Right renal pelvis (tissue), 4 donors: ENCODE results near the gene OSBPL10. TPM values are rescaled to one million over a fixed set of nuclear protein-coding genes. Genes with fewer than 3 reads are reported as not detected.
"Not testable (repeated sequence)": the region's sequence is repeated elsewhere in the genome, so short reads cannot be mapped to it uniquely, and the experiment has no call there.

ENCODE experiments used
- DNase-seq, 4 donors: peaks; one replicate each; pipeline ENCODE4 v3.0.0-alpha.2; 2013; ENCODE audit warnings: low read depth in 4 of 4, low spot score in 3 of 4, missing footprints in 1 of 4
- polyA plus RNA-seq, 4 donors: library from polyadenylated mRNA; unstranded; fragments of 120-200 nt; gene quantifications; one replicate each; pipeline ENCODE4 v1.2.1, GENCODE V29; 2013; ENCODE audit not compliant: insufficient read length in 4 of 4

Gene OSBPL10
- polyA plus RNA-seq, 4 donors, result 20.0 to 21.8 (median 20.8) TPM

DNA sequence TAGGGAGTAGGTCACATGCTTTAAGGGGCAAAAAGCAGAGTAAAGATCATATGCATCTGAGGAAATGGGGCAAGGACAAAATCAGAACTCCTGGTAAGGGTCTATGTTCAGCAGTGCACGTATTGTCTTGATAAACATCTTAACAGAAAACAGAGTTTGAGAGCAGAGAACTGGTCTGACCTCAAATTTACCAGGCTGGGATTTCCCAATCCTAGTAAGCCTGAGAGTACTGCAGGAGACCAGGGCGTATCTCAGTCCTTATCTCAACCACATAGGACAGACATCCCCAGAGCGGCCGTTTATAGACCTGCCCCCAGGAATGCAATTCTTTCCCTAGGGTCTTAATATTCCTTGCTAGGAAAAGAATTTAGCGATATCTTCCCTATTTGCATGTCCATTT is 14.0 kb upstream of the OSBPL10 start:
- DNase-seq, result not testable (repeated sequence)

DNA sequence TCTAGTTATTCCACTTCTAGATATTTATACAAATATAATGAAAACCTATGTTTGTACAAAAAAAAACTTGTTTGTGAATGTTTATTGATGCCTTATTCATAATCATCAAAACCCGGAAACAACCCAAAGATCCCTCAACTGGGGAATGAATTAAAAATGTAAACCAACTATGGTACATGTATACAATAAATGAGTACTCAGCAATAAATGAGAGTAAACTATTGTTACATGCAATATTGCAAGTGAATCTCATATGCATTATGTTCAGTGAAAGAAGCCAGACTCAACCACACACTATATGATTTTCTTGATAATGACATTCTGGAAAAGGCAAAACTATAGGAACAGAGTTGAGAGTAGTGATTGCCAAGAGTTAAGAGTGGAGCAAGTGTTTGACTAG is 12.8 kb upstream of the OSBPL10 start:
- no peak for DNase-seq

DNA sequence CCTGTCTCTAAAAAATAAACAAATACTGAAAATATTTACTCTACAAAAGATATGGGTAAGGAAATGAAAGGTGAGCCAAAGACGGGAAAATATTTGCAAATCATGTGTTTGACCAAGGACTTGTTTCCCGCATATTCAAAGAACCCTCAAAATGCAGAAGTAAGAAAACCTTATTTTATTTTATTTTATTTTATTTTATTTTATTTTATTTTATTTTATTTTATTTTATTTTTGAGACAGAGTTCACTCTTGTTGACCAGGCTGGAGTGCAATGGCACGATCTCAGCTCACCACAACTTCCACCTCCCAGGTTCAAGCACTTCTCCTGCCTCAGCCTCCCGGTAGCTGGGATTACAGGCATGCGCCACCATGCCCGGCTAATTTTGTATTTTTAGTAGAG is 11.9 kb upstream of the OSBPL10 start:
- not testable (repeated sequence) for DNase-seq

DNA sequence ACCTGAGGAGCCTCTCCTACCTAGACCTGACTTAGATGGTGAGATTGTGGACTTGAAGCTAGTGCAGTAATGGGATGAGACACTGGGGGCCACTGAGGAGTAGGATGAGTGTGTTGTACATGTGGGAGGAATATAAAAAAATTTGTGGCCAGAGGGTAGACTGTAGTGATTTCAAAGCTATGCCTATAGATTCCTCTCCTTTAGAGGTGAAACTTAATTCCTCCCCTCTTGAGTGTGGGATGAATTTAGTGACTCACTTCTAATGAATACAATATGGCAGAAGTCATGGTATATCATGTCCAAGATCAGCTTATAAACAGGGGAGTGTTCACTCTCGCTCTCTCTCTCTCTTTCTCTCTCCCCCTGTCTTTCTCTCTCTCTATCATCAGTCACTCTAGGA is 7.2 kb upstream of the OSBPL10 start:
- DNase-seq, result no peak

DNA sequence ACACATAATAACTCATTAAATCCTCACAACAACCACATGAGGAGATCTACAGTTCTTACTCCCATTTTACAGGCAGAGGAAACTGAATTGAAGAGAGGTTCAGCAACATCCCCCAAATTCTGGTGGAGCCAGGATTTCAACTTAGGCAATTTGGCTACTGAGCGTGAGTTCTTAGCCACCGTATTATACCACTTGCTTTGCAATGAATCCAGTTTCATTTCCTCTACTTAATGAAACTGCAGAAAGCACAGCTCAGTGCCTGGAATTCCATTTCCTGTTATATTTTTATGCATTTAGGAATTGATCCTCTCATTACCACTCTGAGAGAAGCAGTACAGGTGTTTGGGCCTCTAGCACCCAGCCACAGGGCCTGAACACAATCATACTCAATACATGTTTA is 4.8 kb upstream of the OSBPL10 start:
- DNase-seq, result no peak

DNA sequence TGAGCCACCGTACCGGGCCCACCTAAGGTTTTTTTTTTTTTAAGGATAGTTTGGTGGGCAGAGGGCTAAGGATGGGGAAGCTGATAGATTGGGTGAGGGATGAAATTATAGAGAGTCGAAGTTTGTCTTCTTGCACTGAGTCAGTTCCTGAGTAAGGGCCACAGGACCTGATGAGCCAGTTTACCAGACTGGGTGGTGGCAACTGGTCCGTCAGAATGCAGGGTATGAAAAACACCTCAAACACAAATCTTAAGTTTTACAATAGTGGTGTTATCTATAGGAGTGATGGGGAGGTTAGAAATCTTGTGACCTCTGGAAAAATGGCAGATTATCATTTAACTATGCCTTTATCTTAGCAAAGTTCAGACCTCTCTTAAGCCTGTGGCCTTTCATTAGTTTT is 3.3 kb upstream of the OSBPL10 start:
- DNase-seq, result no peak

DNA sequence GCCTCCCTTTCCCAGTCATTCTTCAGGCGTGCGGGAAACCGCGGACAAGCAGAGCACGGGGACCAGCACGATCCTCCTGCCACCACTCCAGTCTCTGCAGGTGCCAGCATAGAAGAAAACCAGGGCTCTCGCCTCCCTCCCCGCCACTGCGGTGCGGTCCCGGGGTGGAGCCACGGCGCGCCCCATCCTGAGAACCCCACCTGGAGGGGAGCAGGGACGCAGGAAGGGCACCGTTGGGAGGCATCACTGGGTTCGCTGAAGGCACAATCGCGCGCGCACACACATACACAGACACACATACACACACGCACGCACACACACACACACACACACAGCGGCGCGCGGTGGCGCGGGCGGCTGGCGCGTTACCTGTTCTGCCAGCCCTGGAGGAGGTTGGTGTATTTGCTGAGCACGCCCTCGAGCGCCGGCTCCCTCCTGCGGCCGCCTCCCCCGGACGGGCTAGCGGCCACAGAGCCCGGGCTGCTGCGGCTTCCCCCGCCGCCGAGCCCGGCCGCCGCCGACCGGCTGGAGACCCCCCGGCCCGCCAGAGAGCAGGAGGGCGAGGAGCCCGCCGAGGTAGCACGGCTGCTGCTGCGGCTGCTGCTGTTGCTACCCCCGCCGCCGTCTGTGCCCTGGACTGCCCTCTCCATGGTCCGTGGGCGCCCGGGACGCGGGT is 394 bp downstream of the OSBPL10 start:
- DNase-seq, result peak in 2 of 4 donors; percentile 46 to 56

DNA sequence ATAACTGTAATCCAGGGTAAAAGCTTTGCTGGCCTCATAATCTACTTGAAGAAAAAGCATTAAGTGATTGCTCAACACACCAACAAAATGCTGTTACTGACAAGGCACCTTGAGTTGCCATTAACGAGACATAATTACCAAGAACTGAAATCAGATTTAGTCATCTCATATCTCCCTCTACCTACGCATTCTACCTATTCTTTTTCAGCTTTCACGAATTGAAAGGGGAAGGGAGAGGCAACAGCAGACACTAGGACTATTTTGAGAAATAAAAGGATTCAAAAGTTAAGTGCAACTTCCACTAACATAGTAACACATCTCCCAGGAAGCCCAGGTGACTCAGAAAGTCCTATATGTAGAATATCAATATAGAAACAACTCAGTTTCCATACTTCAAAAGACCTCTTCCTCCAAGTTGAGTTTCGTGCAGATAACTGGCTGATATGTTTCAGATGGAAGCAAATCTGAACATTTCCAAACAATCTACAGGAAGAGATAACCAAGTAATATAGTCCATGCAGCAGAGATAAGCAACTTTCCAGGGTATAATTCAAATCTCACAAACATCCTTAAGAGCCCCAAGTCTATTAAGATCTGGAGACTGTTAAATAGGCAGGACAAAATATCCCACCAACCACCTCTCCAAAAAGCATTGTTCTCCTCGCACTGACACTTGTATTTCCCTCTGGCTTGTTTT is 1.9 kb downstream of the OSBPL10 start:
- no peak for DNase-seq

DNA sequence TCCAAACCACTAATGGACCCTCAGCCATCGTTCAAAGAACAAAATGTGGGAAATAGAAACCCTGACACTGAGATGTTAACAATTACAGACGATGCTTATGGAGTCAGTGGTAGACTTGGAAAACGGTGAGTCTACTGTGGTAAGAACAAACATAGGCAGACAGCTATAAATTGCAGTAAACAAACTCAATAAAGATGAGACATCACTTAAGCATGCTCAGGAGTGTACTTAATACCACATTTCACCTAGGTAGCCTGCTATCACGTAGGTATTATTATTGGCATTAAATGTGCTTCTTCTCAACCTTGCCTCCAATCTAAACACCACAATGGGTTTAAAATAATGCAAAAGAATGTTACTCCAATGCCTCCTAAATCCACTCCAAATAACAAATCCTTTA is 2.5 kb downstream of the OSBPL10 start:
- no peak for DNase-seq

DNA sequence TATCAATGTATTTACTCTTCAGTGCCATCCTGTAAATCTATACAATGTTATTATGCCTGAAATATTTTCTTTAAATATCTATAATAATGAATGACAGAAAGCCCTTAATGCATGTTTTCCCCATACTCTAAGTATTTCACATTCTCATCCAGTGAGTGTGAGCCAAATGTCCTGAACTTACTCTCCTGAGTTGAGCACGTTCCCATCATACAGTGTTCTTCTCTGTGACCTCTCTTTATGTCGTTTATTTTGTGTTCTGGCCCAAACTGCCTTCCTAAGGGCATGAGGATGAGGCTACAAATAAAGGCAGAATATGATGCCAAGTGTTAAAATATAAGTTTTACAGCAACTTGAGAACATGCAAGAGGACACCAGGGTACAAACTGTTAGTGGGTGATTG is 3.3 kb downstream of the OSBPL10 start:
- DNase-seq, result no peak

DNA sequence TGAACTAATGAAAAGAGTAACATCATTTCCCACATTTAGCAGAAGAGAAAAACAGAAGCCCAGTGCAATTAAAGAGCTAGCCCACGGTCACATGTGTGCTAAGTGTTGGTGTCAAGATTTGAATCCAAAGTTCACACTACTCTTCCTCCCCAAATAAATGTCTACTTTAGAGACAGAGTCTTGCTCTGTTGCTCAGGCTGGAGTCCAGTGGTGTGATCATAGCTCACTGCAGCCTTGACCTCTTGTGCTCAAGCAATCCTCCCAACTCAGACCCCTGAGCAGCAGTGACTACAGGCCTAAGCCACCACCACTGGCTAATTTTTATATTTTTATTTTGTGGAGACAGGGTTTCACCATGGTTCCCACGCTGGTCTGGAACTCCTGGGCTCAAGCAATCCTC is 4.8 kb downstream of the OSBPL10 start:
- DNase-seq, result no peak

DNA sequence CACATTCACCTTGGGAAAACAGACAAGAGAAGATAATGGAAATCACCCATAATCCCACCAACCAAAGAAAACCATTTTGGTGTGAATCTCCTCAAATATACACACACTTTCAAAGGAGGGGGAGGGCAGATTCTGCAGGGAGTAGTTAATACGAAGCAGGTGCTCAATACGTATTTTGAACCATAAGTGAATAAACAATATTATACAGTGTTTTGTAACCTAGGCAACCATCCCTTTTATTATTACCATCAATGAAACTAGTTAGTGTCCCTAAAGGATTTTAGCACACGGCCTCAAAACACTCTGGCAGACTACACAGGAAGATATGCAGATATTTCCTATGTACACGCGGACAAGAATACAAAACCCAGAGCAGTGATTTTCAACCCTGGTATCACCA is 6.1 kb downstream of the OSBPL10 start:
- no peak for DNase-seq

DNA sequence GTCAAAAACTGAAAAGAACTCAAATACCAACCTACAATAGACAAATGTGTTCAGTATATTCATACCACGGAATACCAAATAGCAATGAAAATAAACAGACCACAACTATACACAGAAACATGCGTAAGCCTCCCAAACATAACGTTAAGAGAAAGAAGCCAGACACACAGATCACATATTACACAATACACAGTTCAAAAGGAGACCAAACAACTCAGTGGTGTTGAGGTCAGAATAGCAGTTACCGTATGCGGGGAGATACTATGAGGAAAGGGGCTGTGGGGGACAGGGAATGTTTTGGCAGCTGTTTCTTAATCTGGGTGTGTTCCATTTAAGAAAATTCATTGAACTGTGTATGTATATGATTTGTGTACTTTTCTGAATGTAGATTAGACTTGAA is 6.6 kb downstream of the OSBPL10 start:
- DNase-seq, result no peak

DNA sequence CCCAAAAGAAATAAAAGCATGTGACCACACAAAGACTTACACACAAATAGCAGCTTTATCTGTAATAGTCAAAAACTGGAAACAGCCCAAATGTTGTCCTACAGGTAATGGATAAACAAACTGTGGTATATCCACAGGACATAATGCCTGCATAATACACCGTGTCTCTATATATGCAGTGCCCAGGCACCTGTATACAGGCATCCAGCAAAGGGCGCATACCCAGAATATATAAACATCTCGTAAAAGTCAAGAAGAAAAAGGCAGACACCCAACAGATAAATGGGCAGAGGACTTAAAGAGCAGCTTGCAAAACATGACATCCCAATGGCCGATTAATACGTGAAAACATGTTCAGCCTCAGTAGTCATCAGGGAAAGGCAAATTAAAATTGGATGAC is 7.2 kb downstream of the OSBPL10 start:
- no peak for DNase-seq

DNA sequence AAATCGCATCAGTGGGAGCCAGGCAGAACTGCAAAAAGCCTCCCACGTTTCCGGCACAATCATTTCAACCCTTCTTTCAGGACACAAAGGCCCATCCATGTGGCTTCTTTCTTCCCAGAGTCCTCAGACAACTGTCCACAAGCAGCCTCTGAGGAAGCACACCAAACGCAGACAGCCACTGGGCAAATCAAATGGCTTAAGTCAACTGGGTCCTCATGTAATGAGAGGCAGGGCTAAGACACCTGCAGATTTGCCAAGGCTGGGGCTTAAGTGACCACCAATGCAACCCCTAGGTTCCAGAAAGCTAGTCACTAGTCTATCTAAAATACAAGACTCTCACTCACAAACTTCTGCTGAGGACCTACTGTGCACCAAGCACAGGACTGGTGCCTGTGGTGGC is 8.0 kb downstream of the OSBPL10 start:
- DNase-seq, result no peak

DNA sequence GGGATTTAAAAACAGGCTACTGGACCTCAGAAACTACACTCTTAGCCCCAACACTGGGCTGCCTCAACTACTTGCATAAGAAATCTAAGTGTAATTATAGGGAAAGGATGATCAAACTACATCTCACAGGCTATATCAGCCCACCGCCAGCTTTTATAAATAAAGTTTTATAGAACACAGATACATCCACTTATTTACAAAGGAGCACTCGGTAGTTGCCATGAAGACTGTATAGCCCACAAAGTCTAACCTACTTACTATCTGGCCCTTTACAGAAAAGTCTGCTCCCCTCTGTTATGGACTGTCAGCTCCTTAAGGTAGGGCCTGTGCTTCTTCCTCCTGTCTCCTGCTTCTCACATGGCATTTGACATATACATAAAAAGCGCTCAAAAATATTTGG is 9.5 kb downstream of the OSBPL10 start:
- no peak for DNase-seq

DNA sequence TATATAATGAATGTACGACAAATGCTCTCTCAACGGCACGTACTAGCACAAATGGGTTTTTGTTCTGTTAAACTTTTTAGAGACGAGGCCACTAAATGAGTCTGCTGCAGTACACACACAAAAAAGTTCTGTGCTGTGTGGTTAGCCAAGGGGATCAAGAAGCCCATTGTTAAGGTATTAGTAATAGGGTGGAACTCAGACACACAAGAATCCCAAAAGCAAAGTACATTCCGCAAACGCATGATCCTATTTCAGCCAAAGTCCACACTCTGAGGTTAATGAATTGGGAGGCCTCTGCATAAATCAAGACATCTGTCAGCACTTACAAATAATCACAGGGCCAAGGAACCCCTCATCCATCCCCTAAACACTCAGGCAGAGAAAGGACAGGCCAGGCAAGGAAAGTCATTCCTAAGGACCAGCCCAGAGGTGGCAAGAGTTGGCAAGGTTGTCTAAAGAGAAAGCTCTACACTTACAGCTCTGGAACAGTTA is 12.1 kb downstream of the OSBPL10 start:
- peak in 2 of 4 donors; percentile 61 to 73 for DNase-seq

DNA sequence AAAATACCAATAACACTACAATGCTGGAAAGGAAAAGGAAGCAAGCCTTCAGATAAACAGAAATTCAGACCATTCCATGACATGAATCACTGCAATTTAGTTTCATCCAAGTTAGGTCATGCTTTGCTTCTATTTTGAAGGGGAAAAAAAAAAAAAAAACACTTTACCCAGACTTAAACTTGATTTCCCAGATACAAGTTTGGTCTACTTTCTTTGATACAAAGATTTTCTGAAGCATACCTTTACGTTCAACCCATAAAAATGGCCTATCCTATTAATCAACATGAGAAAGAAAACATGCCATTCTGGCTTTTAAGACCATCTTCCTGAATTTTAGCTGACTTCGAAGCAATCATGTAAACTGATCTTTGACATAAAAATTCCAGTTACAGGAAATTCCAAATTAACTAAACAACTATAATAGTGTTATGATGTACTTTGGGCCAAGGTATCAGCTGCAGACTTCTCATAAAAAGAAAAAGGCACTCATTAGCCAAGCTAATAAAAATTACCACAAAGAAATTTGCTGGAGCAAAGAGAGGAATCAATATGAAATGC is 12.6 kb downstream of the OSBPL10 start:
- no peak for DNase-seq

DNA sequence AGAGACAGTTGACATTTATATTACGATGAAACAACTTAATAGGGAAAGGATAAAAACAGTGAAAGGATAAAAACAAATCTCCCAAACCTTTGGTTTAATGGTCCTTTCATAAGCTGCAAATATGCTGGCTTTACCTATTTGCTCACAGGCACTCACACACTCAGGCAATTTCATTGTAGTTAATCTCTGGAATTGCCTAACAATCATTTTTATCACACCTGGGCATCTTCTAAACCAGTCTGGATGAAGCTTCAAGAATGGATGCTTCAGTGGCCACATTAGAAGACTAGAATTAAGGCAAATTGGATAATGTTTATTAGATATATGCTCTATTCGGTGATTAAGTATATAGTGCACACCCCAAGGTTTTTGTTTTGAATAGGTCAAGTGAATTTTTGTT is 13.5 kb downstream of the OSBPL10 start:
- no peak for DNase-seq

DNA sequence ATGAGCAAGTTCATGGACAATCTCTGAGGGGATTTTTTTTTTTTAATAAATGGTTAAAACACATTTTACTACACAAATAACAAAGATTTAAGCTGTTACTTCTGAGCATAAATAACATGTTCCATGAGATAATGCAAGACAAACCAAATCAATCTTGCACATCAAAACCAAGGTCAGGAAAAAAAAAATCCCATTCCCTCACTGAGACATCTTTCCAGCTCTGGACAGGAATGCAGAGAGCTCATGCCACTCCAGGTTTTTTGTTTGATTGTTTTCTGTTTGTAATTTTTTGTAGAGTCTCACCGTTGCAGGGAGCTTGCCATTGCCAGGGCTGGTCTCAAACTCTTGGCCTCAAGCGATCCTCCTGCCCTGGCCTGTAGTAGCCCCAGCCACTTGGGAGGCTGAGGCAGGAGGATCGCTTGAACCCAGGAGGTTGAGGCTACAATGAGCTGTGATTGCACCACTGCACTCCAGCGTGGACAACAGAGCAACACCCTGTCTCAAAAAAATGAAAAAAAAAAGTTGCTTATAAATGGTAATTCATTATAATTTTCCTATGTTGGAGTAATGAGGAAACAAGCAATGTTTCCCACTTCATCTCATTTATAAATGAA is 14.0 kb downstream of the OSBPL10 start:
- no peak for DNase-seq

DNA sequence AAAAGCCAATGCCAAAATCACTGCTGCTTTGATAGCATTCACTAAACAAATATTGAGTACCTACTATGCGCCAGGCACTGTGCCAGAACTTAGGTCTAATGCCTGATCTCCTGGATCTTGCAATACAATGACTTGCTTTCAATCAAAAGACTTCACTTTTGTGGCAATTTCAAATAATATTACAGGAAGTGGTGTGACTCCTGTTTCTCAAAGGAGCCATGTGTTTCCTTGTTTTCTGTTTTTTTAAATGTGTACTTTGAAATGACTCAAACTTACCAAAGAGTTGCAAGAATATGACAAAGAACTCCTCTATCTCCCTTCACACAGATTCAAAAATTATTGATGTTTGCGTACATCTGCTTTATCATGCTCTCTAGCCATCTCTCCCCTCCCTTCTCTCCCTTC is 18.3 kb downstream of the OSBPL10 start:
- DNase-seq, result no peak
